NCI-H1048 (cell line): ENCODE measurements around the gene RAC3.
A peak's percentile ranks its signal among the peaks of the same experiment; 100 is the strongest.

ENCODE experiments used
- DNase-seq: peaks from one replicate; lab custom pipeline; 2025; lab: John Stamatoyannopoulos, UW

The RAC3 gene

DNA sequence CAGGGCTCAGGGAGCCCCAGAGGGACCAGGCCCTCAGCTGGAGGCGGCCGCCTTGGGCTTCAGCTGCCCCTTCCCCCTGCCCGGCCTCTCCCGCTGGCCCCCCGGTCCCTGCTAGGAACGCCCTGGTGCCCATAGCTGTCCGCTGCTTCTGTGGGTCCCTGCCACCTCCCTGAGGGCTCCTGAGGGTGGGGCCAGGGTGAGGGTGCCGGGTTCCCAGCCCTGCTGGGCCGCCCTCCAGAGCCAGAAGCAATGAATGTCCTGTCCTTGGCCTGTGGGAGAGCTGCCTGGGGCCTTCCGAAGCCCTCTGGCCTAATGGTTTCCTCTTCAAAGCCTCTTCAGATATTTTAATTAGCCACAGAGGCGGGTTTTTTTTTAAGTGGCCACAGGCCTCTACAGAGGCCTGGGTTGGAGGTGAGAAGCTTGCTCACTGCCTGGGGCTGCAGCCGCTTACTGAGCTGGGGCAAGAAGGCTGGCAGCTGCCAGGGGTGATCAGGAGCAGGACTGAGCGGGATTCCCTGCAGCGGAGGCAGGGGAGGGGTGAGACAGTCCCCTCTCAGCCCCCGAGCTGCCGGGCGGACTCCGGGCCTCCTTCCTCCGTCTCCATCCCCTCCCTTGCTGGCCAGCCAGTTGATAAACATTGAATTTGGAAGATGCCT lies 18.7 kb upstream of the RAC3 start:
- no peak for DNase-seq

DNA sequence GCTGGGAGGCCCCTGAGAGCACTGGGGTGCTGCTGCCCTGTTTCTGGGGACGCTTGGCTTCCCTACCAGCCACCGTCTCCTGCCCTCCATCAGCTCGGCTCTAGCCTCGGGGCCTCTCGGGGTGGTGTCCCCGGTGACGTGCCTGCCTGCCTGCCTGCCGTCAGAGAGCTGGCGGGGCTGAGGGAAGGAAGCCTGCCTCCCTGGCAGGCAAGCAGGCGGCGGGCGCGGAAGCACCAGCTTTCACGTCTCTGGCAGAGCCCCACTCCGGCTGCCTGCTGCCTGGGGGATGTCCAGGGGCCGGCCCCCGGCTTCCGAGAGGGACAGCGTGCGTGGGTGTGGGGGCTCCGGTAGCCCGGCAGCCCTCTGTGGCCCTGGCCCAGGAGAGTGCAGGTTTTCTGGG lies 18.1 kb upstream of the RAC3 start:
- no peak for DNase-seq

GRCh38 chr17:82013772-82014321 lies 17.6 kb upstream of the RAC3 start:
- no peak for DNase-seq

DNA sequence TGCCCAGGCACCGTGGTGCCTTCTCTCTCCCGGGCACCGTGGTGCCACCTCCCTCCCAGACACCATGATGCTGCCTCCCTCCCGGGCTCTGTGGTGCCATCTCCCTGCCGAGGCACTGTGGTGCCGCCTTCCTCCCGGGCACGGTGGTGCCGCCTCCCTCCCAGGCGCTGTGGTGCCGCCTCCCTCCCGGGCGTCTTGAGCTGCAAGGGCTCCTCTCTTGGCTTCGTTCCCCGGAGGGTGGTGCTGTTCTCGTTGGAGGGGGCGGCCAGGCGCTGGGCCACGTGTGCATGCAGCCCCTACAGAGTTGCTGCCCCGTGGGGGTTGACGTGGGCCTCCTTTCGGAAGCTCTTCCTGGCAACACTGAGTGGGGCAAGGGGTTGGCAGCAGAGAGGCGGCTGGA lies 17.0 kb upstream of the RAC3 start:
- DNase-seq = no peak

DNA sequence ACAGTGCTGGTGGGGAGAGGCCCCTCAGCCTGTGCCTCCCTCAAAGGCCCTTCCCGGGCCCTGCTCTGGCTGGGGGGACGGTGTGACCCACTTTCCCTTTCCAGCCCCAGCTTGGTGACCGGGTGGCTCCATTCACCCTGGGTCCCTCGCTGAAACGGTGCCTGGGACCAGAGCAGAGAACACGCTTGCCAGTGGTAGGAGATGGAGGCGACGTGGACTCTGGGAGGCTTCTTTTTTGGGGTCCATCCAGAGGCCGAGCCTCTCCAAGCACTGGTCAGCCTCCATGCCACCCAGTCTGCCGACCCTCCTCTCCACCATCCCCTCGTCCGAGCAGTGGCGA lies 16.5 kb upstream of the RAC3 start:
- no peak for DNase-seq

GRCh38 chr17:82015311-82015971 lies 16.0 kb upstream of the RAC3 start:
- DNase-seq = no peak

- DNase-seq = no peak
Measured at GRCh38 chr17:82016061-82016874, 15.2 kb upstream of the RAC3 start.

DNA sequence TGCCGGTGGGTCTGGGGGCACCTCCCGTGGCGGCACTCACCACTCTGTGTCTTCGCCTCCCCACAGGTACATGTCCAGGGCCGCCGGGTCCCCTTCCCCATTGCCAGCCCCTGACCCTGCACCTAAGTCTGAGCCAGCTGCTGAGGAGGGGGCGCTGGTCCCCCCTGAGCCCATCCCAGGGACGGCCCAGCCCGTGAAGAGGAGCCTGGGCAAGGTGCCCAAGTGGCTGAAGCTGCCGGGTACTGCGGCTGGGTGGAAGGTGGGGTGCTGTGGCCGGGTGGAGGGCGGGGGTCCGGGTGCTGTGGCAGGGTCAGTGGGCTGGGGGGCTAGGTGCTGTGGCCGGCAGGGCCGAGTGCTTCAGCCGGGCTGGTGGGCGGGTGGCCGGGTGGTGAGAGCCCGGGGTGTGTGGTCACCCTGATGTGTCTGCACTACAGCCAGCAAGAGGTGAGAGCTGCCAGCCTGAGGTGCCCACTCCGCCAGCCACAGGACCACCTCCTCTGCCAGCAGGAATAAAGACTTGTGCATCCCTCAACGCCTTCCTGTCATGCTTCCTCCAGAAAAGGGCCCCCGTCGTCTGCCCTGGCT lies 14.5 kb upstream of the RAC3 start:
- no peak for DNase-seq

GRCh38 chr17:82017612-82018151 lies 13.8 kb upstream of the RAC3 start:
- DNase-seq = no peak

- no peak for DNase-seq
Measured at GRCh38 chr17:82018152-82018988, 13.1 kb upstream of the RAC3 start.

GRCh38 chr17:82018989-82019689 lies 12.3 kb upstream of the RAC3 start:
- DNase-seq = no peak

- peak; percentile 19 for DNase-seq
Measured at GRCh38 chr17:82019690-82020571, 11.5 kb upstream of the RAC3 start.

GRCh38 chr17:82020572-82021106 lies 10.8 kb upstream of the RAC3 start:
- DNase-seq = no peak

GRCh38 chr17:82021107-82021899 lies 10.2 kb upstream of the RAC3 start:
- DNase-seq = no peak

DNA sequence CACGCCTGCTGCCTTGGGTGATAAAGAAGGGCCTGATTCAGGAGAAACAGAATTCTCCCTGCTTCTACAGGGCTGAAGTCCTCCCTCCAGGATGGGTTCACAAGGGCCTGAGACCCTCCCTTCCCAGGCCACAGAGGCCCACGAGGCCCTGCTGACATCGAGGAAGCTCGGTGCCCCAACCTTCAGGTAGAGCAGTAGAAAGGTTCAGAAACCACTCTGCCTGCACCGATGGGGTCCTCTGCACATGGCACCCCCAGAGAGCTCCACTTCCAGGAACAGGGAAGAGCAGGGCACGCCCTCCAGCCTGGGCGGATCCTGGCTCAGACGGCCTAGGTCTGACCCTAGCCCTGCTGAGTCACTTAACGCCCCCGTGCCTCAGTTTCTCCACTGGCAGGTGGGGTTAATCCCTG lies 9.6 kb upstream of the RAC3 start:
- no peak for DNase-seq

DNA sequence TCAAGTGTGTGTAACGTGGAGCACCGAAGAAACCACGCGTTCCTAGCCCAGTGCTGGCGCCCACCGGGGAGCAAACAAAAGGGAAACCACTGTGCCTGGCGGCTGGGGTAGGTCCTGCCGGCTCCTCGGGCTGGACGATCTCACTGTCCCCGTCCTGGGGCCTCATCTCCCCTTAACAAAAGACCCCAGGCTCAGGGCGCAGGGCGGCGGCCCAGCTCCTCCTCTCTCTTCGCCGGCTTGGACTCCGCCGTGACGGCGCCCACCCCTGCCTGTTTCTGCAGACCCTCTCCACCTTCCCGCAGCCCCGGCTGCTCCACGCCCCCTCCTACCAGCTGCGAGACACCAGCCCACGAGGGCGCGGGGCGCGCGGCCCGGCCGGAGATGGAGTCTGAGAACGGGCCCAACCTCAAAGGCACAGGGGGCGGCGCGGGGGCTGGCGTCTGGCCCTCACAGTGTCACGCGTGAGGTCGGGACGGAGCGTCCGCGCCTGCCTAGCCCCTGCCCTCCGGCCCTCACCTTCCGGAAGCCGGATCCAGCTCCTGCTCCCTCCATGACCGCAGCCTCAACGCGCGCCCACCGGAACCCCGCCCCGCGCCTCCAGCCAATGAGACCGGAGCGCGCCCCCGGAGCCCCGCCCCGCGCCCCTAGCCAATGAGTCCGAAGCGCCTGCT lies 9.0 kb upstream of the RAC3 start, which contains the start of gene CENPX:
Gene CENPX, minus strand, starts transcription at position 569 of the 671 bp plus-strand sequence. Its CDS starts 17 bp downstream, at position 552.
- DNase-seq = no peak

GRCh38 chr17:82022981-82023446 lies 8.5 kb upstream of the RAC3 start, which contains the start of gene LRRC45:
Gene LRRC45 (plus strand): TSS chr17:82023305. CDS start chr17:82023644, 339 bp downstream.
- peak; percentile 98 for DNase-seq
